BJ (cell line): ENCODE results near the gene GRIK3. TPM values are rescaled to one million over a fixed set of nuclear protein-coding genes. Genes with fewer than 3 reads are reported as not detected.

Source experiments
- CTCF ChIA-PET: fragments of 350-600 bp; formaldehyde crosslinking; extraction: SDS; loops from one replicate; lab custom pipeline; 2021; ENCODE audit warnings: antibody characterized with exemption, inconsistent platforms; lab: Yijun Ruan, JAX
- POLR2A ChIA-PET: fragments of 300-600 bp; sonication (Branson Sonifier 250); formaldehyde crosslinking; extraction: SDS; loops from one replicate; lab custom pipeline; 2021; ENCODE audit warnings: antibody characterized with exemption; lab: Charles Lee
- DNase-seq: peaks from one replicate; pipeline ENCODE4 v3.0.0-alpha.2; 2011; ENCODE audit warnings: low read depth
- H3K27me3 ChIP-seq: 2 replicates; pipeline ENCODE4 v1.6.0; 2011; ENCODE audit warnings: low read length; ENCODE audit not compliant: control insufficient read depth, insufficient read depth
- H3K36me3 ChIP-seq: 2 replicates; pipeline ENCODE4 v1.5.1; 2011; ENCODE audit warnings: low read length; ENCODE audit not compliant: control insufficient read depth, insufficient read depth
- H3K4me3 ChIP-seq: 2 replicates; pipeline ENCODE4 v1.5.1; 2011; ENCODE audit warnings: low read depth, mild to moderate bottlenecking, control low read depth, low read length
- CTCF ChIP-seq: IDR thresholded peaks from 2 replicates; pipeline ENCODE4 v1.5.1; 2011; ENCODE audit warnings: low read depth, mild to moderate bottlenecking, control low read depth, inconsistent platforms, low read length, moderate library complexity; ENCODE audit not compliant: insufficient read depth
- polyA plus RNA-seq: library from polyadenylated mRNA; depleted of rRNA; stranded (reverse); fragments of >200 nt; gene quantifications from 2 replicates; pipeline ENCODE4 v1.2.3, GENCODE V29; 2011

The GRIK3 gene
- polyA plus RNA-seq, 1 experiment: not detected

GRCh38 chr1:36790191-36790590 lies 244.1 kb downstream of the GRIK3 start:
- Histone ChIP-seq H3K36me3 (no peaks in the 10 kb centered on the region), H3K27me3 (no peaks in the 10 kb centered on the region), H3K4me3 (no peak overlapping the region)
- ChIA-PET CTCF (no interaction called here), POLR2A (no interaction called here)
- no peak for TF ChIP-seq CTCF
- no peak for DNase-seq

GRCh38 chr1:36789535-36789934 lies 244.8 kb downstream of the GRIK3 start:
- H3K4me3 ChIP-seq: no peak overlapping the region
- TF ChIP-seq CTCF: no peak
- CTCF ChIA-PET: no interaction called here
- POLR2A ChIA-PET: no interaction called here
- H3K36me3 ChIP-seq: no peaks in the 10 kb centered on the region
- DNase-seq: no peak
- no peaks in the 10 kb centered on the region for H3K27me3 ChIP-seq

- no peak overlapping the region for H3K4me3 ChIP-seq
- ChIA-PET POLR2A (no interaction called here), CTCF (no interaction called here)
- TF ChIP-seq CTCF: no peak
- no peaks in the 10 kb centered on the region for H3K36me3 ChIP-seq
- DNase-seq: no peak
- no peaks in the 10 kb centered on the region for H3K27me3 ChIP-seq
Measured at GRCh38 chr1:36787312-36787913, 246.9 kb downstream of the GRIK3 start.

GRCh38 chr1:36786425-36786824 lies 247.9 kb downstream of the GRIK3 start:
- DNase-seq: no peak
- CTCF ChIA-PET: no interaction called here
- no peak for TF ChIP-seq CTCF
- no peak overlapping the region for H3K4me3 ChIP-seq
- no peaks in the 10 kb centered on the region for H3K36me3 ChIP-seq
- H3K27me3 ChIP-seq: no peaks in the 10 kb centered on the region
- POLR2A ChIA-PET: no interaction called here

GRCh38 chr1:36784147-36784859 lies 250.0 kb downstream of the GRIK3 start:
- Histone ChIP-seq H3K36me3 (no peaks in the 10 kb centered on the region), H3K27me3 (no peaks in the 10 kb centered on the region), H3K4me3 (no peak overlapping the region)
- no peak for TF ChIP-seq CTCF
- CTCF ChIA-PET: interaction anchor here (0.6 kb wide), 1 partner anchor 57 kb away, joined by 3 read pairs; no protein-coding TSS in a partner anchor
- no peak for DNase-seq
- POLR2A ChIA-PET: no interaction called here
